Astrocyte (in vitro differentiated cells and primary cell): Measurements from ENCODE around the gene EDDM13.

Experiments used
- EZH2 ChIP-seq: IDR thresholded peaks from 2 replicates; pipeline ENCODE4 v1.6.1; 2012; ENCODE audit warnings: mild to moderate bottlenecking, low read length, inconsistent platforms; ENCODE audit not compliant: insufficient read depth
- TF ChIP-seq, protein P1 (sequence below): IDR thresholded peaks from 2 replicates; pipeline ENCODE4 v1.5.1; 2011; ENCODE audit warnings: low read depth, mild to moderate bottlenecking, inconsistent platforms, low read length, moderate library complexity; ENCODE audit not compliant: insufficient read depth

DNA sequence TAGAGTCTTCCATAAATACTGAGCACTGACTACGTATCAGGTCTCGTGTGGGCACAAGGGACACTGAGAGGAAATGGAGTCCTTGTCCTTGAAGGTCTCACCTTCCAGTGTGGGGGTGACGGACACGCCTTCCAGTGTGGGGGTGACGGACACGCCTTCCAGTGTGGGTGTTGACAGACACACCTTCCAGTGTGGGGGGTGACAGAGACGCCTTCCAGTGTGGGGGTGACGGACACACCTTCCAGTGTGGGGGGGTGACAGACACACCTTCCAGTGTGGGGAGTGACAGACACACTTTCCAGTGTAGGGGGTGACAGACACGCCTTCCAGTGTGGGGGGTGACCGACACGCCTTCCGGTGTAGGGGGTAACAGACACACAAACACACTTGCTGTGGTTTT is 14.3 kb upstream of the EDDM13 start:
- TF ChIP-seq, protein P1, sequence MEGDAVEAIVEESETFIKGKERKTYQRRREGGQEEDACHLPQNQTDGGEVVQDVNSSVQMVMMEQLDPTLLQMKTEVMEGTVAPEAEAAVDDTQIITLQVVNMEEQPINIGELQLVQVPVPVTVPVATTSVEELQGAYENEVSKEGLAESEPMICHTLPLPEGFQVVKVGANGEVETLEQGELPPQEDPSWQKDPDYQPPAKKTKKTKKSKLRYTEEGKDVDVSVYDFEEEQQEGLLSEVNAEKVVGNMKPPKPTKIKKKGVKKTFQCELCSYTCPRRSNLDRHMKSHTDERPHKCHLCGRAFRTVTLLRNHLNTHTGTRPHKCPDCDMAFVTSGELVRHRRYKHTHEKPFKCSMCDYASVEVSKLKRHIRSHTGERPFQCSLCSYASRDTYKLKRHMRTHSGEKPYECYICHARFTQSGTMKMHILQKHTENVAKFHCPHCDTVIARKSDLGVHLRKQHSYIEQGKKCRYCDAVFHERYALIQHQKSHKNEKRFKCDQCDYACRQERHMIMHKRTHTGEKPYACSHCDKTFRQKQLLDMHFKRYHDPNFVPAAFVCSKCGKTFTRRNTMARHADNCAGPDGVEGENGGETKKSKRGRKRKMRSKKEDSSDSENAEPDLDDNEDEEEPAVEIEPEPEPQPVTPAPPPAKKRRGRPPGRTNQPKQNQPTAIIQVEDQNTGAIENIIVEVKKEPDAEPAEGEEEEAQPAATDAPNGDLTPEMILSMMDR = no peak
- no peak for TF ChIP-seq EZH2
